ENCODE results near the gene PRKN. TPM values are rescaled to one million over a fixed set of nuclear protein-coding genes. Genes with fewer than 3 reads are reported as not detected.

Gene PRKN
- total and polyA plus RNA-seq, 5 donors from 2014 or later, result 0.24 to 3.7 (median 2.5) TPM

DNA sequence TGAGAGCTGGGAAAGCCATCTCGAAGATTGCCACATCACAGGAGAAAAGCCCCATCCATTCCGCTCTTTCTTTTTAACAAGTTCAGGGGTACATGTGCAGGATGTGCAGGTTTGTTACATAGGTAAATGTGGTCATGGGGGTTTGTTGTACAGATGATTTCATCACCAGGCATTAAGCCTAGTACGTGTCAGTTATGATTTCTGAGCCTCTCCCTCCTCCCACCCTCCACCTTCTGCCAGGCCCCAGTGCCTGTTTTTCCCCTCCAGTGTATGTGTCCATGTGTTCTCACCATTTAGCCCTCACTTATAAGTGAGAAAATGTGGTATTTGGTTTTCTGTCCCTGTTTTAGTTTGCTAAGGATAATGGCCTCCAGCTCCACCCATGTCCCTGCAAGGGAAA lies 887.2 kb downstream of the PRKN start:
- Mint-ChIP-seq H3K4me1 (no peaks in the 10 kb centered on the region), H3K27me3 (peaks cover 4% of the 10 kb centered on the region), H3K4me3 (no peak overlapping the region), H3K9me3 (peaks cover 0 to 2% (median 0%) of the 10 kb centered on the region in 7 donors), H3K36me3 (peaks cover 3% of the 10 kb centered on the region), H3K27ac (no peak overlapping the region)
- no peaks in the 10 kb centered on the region for H3K9me3 ChIP-seq (ENCODE audit: control insufficient read depth in 2 of 2, low read length in 2 of 2)
- H3K27me3 ChIP-seq (ENCODE audit: control insufficient read depth, insufficient read depth, low read length), result no peaks in the 10 kb centered on the region
- H3K4me3 ChIP-seq (ENCODE audit: low read depth, low read length), result no peak overlapping the region
- DNase-seq (no peak), ATAC-seq (ENCODE audit: low read depth in 2 of 2) (no peak)
- H3K36me3 ChIP-seq (ENCODE audit: control insufficient read depth, insufficient read depth, low read length), result no peaks in the 10 kb centered on the region
- H3K27ac ChIP-seq (ENCODE audit: insufficient read depth, low read length, poor library complexity, severe bottlenecking), result no peak overlapping the region
- no peaks in the 10 kb centered on the region for H3K4me1 ChIP-seq (ENCODE audit: control insufficient read depth, insufficient read depth, low read length, poor library complexity, severe bottlenecking)

DNA sequence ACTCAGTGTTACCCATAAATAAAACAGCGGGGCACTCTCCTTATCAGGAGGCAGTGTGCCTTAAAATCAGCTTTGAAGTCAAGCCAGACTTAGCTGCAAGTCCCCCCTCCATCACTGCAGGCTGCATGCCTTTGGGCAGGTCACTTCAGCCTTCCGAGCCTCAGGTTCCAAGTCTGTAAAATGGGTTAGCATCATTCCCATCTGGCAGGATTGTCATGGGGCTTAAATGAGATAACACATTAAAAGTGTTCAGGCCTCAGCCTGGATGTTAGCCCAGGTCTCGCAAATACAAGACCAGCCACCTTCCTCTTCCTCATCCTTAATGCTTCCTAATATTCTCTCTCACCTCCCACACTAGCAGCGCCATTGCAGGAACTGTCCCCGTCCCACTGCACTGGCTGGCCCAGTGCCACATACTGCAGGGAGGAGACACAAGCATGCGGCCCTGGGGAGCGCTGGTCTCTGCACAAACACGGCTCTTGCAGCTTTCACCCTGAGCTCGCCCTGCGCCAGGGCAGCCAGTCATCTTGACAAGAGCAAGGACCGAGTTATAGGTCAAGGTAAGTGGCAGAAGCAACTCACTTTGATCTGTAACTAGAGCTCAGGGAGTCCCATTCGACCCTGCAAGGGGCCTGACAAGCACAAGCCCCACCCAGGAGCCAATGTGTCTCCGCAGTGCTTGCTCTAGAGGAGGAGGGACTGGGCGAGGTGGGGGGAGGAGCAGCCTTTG lies 889.1 kb downstream of the PRKN start:
- Mint-ChIP-seq H3K27me3 (peaks cover 4% of the 10 kb centered on the region), H3K9me3 (peaks cover 0 to 2% (median 0%) of the 10 kb centered on the region in 7 donors), H3K27ac (no peak overlapping the region), H3K4me3 (no peak overlapping the region), H3K4me1 (no peaks in the 10 kb centered on the region), H3K36me3 (peaks cover 3% of the 10 kb centered on the region)
- Histone ChIP-seq H3K9me3 (ENCODE audit: control insufficient read depth in 2 of 2, low read length in 2 of 2) (no peaks in the 10 kb centered on the region), H3K36me3 (ENCODE audit: control insufficient read depth, insufficient read depth, low read length) (no peaks in the 10 kb centered on the region), H3K4me3 (ENCODE audit: low read depth, low read length) (no peak overlapping the region), H3K4me1 (ENCODE audit: control insufficient read depth, insufficient read depth, low read length, poor library complexity, severe bottlenecking) (no peaks in the 10 kb centered on the region), H3K27me3 (ENCODE audit: control insufficient read depth, insufficient read depth, low read length) (no peaks in the 10 kb centered on the region), H3K27ac (ENCODE audit: insufficient read depth, low read length, poor library complexity, severe bottlenecking) (no peak overlapping the region)
- no peak for DNase-seq
- ATAC-seq (ENCODE audit: low read depth in 2 of 2), result no peak

DNA sequence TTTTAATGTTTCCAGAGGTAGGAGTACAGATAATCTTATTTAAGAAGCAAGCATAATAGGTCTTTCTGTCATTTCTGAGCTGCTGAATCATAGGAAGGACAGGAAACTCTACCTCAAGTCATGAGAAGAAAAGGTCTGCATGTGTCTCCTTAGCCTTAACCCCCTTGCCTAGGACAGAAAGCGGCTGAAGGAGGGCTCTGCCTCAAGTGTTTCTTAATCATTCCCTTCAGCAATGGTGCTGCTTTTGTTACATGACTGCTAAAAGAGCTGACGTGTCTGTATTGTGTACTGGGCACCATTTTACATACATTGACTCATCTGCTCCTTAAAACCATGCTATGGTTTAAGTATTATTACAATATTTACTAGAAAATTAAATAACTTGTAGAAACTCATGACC lies 889.7 kb downstream of the PRKN start:
- no peak for ATAC-seq (ENCODE audit: low read depth in 2 of 2)
- no peaks in the 10 kb centered on the region for H3K27me3 ChIP-seq (ENCODE audit: control insufficient read depth, insufficient read depth, low read length)
- no peaks in the 10 kb centered on the region for H3K36me3 ChIP-seq (ENCODE audit: control insufficient read depth, insufficient read depth, low read length)
- H3K27ac ChIP-seq (ENCODE audit: insufficient read depth, low read length, poor library complexity, severe bottlenecking), result no peak overlapping the region
- H3K9me3 ChIP-seq (ENCODE audit: control insufficient read depth in 2 of 2, low read length in 2 of 2), result no peaks in the 10 kb centered on the region
- Mint-ChIP-seq H3K9me3 (peaks cover 0 to 2% (median 0%) of the 10 kb centered on the region in 7 donors), H3K27me3 (peaks cover 2% of the 10 kb centered on the region), H3K4me1 (no peaks in the 10 kb centered on the region), H3K36me3 (peaks cover 3% of the 10 kb centered on the region), H3K4me3 (no peak overlapping the region), H3K27ac (no peak overlapping the region)
- DNase-seq, result no peak
- no peaks in the 10 kb centered on the region for H3K4me1 ChIP-seq (ENCODE audit: control insufficient read depth, insufficient read depth, low read length, poor library complexity, severe bottlenecking)
- H3K4me3 ChIP-seq (ENCODE audit: low read depth, low read length), result no peak overlapping the region

- Mint-ChIP-seq H3K36me3 (peaks cover 3% of the 10 kb centered on the region), H3K27me3 (no peaks in the 10 kb centered on the region), H3K4me3 (no peak overlapping the region), H3K9me3 (peaks cover 0 to 2% (median 0%) of the 10 kb centered on the region in 7 donors), H3K4me1 (no peaks in the 10 kb centered on the region), H3K27ac (no peak overlapping the region)
- no peaks in the 10 kb centered on the region for H3K27me3 ChIP-seq (ENCODE audit: control insufficient read depth, insufficient read depth, low read length)
- ATAC-seq (ENCODE audit: low read depth in 2 of 2) (no peak), DNase-seq (no peak)
- no peak overlapping the region for H3K27ac ChIP-seq (ENCODE audit: insufficient read depth, low read length, poor library complexity, severe bottlenecking)
- no peaks in the 10 kb centered on the region for H3K4me1 ChIP-seq (ENCODE audit: control insufficient read depth, insufficient read depth, low read length, poor library complexity, severe bottlenecking)
- no peak overlapping the region for H3K4me3 ChIP-seq (ENCODE audit: low read depth, low read length)
- H3K9me3 ChIP-seq (ENCODE audit: control insufficient read depth in 2 of 2, low read length in 2 of 2), result no peaks in the 10 kb centered on the region
- H3K36me3 ChIP-seq (ENCODE audit: control insufficient read depth, insufficient read depth, low read length), result no peaks in the 10 kb centered on the region
These were observed 890.2 kb downstream of the PRKN start for GRCh38 chr6:161837449-161837735.

- no peaks in the 10 kb centered on the region for H3K27me3 ChIP-seq (ENCODE audit: control insufficient read depth, insufficient read depth, low read length)
- H3K9me3 Mint-ChIP-seq, result peaks cover 0 to 2% (median 0%) of the 10 kb centered on the region in 7 donors
- DNase-seq (no peak), ATAC-seq (ENCODE audit: low read depth in 2 of 2) (no peak)
- H3K27ac ChIP-seq (ENCODE audit: insufficient read depth, low read length, poor library complexity, severe bottlenecking), result no peak overlapping the region
- H3K4me1 Mint-ChIP-seq, result no peaks in the 10 kb centered on the region
- H3K27ac Mint-ChIP-seq, result no peak overlapping the region
- no peaks in the 10 kb centered on the region for H3K9me3 ChIP-seq (ENCODE audit: control insufficient read depth in 2 of 2, low read length in 2 of 2)
- no peak overlapping the region for H3K4me3 ChIP-seq (ENCODE audit: low read depth, low read length)
- H3K4me1 ChIP-seq (ENCODE audit: control insufficient read depth, insufficient read depth, low read length, poor library complexity, severe bottlenecking), result no peaks in the 10 kb centered on the region
- peaks cover 3% of the 10 kb centered on the region for H3K36me3 Mint-ChIP-seq
- H3K36me3 ChIP-seq (ENCODE audit: control insufficient read depth, insufficient read depth, low read length), result no peaks in the 10 kb centered on the region
- no peak overlapping the region for H3K4me3 Mint-ChIP-seq
- H3K27me3 Mint-ChIP-seq, result no peaks in the 10 kb centered on the region
These were observed 890.7 kb downstream of the PRKN start for GRCh38 chr6:161836643-161837448.

- Mint-ChIP-seq H3K36me3 (peaks cover 1% of the 10 kb centered on the region), H3K4me1 (no peaks in the 10 kb centered on the region), H3K27me3 (no peaks in the 10 kb centered on the region), H3K9me3 (peaks cover 0 to 2% (median 0%) of the 10 kb centered on the region in 7 donors), H3K27ac (no peak overlapping the region), H3K4me3 (no peak overlapping the region)
- no peak overlapping the region for H3K4me3 ChIP-seq (ENCODE audit: low read depth, low read length)
- H3K27ac ChIP-seq (ENCODE audit: insufficient read depth, low read length, poor library complexity, severe bottlenecking), result no peak overlapping the region
- no peaks in the 10 kb centered on the region for H3K4me1 ChIP-seq (ENCODE audit: control insufficient read depth, insufficient read depth, low read length, poor library complexity, severe bottlenecking)
- no peak for ATAC-seq (ENCODE audit: low read depth in 2 of 2)
- no peaks in the 10 kb centered on the region for H3K27me3 ChIP-seq (ENCODE audit: control insufficient read depth, insufficient read depth, low read length)
- no peaks in the 10 kb centered on the region for H3K36me3 ChIP-seq (ENCODE audit: control insufficient read depth, insufficient read depth, low read length)
- H3K9me3 ChIP-seq (ENCODE audit: control insufficient read depth in 2 of 2, low read length in 2 of 2), result no peaks in the 10 kb centered on the region
- DNase-seq, result no peak
These were observed 891.9 kb downstream of the PRKN start for GRCh38 chr6:161835500-161836215.

DNA sequence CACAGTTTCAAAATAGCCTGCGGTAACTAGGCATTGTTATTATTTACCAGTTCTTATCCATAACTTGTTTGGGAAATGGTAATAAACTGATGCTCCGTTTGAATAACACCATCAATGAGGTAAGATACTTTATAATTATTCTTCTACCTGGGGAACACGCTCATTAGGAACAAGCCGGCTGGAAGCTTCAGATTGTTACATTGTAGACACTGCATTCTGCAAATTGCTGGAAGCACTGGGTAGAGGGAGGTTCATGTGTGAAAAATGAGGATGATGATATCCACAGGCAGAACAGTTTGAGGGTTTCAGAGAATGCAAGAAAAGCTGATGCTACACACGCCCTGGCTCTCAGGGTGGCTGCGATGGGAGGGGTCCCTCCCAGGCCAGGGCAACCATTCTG lies 893.1 kb downstream of the PRKN start:
- H3K27ac ChIP-seq (ENCODE audit: insufficient read depth, low read length, poor library complexity, severe bottlenecking), result no peak overlapping the region
- Mint-ChIP-seq H3K36me3 (no peaks in the 10 kb centered on the region), H3K4me1 (no peaks in the 10 kb centered on the region), H3K27me3 (no peaks in the 10 kb centered on the region), H3K9me3 (peaks cover 0 to 2% (median 0%) of the 10 kb centered on the region in 7 donors), H3K4me3 (no peak overlapping the region), H3K27ac (no peak overlapping the region)
- H3K4me3 ChIP-seq (ENCODE audit: low read depth, low read length), result no peak overlapping the region
- no peaks in the 10 kb centered on the region for H3K4me1 ChIP-seq (ENCODE audit: control insufficient read depth, insufficient read depth, low read length, poor library complexity, severe bottlenecking)
- ATAC-seq (ENCODE audit: low read depth in 2 of 2) (no peak), DNase-seq (no peak)
- no peaks in the 10 kb centered on the region for H3K9me3 ChIP-seq (ENCODE audit: control insufficient read depth in 2 of 2, low read length in 2 of 2)
- H3K36me3 ChIP-seq (ENCODE audit: control insufficient read depth, insufficient read depth, low read length), result no peaks in the 10 kb centered on the region
- H3K27me3 ChIP-seq (ENCODE audit: control insufficient read depth, insufficient read depth, low read length), result no peaks in the 10 kb centered on the region
